Loucy (cell line): ENCODE data around the gene RBSN.

Experiments
- EZH2phosphoT487 ChIP-seq: fragments of 200-600 bp; IDR thresholded peaks from 2 replicates; pipeline ENCODE4 v1.6.1; 2018; ENCODE audit warnings: antibody characterized with exemption, mild to moderate bottlenecking, moderate library complexity, borderline replicate concordance
- TF ChIP-seq, protein P1 (sequence below): fragments of 200-600 bp; sonication (generic); conservative IDR thresholded peaks from 2 replicates; pipeline ENCODE4 v1.5.1; 2014; ENCODE audit warnings: mild to moderate bottlenecking, antibody characterized with exemption, low read length

DNA sequence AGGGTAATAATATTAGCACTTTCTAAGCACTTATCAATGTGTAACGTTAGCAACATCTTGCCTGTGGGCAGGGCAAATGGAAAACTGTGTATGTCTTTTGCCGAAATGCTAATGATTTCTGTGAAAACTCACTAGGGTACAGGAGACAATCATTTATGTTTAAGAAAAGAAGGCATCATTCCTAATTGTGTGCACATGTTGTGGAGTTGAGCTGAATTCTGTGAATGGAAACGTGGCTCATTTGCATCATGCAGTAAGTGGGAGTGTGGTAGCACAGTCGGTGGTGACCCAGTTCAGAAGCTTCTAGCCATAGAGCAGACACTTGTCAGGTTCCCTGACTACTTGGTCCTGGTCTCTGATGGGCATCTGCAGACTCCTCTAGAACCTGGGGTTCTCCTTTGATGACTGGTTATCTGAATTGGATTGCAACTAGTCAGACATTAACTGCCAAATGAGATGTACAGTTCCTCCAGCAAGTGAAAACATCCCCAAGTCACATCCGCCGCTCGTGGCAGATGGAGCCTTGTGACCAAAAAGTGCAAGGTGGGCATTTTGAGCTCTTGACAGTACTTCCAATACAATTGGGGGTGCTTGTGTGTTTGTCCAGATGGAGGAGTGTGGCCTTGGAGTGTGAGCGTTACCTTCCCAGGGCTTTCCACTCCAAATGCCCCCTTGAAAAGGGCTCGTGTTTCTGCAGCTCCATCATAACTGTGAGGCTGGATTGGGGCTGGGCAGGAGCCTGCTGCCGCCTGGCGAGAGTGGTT, 55.4 kb downstream of the RBSN start:
- TF ChIP-seq, protein P1, sequence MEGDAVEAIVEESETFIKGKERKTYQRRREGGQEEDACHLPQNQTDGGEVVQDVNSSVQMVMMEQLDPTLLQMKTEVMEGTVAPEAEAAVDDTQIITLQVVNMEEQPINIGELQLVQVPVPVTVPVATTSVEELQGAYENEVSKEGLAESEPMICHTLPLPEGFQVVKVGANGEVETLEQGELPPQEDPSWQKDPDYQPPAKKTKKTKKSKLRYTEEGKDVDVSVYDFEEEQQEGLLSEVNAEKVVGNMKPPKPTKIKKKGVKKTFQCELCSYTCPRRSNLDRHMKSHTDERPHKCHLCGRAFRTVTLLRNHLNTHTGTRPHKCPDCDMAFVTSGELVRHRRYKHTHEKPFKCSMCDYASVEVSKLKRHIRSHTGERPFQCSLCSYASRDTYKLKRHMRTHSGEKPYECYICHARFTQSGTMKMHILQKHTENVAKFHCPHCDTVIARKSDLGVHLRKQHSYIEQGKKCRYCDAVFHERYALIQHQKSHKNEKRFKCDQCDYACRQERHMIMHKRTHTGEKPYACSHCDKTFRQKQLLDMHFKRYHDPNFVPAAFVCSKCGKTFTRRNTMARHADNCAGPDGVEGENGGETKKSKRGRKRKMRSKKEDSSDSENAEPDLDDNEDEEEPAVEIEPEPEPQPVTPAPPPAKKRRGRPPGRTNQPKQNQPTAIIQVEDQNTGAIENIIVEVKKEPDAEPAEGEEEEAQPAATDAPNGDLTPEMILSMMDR, result no peak
- no peak for TF ChIP-seq EZH2phosphoT487
